Measurements from ENCODE around the gene SETBP1. TPM values are rescaled to one million over a fixed set of nuclear protein-coding genes. Genes with fewer than 3 reads are reported as not detected.
"Not testable (repeated sequence)": the region's sequence is repeated elsewhere in the genome, so short reads cannot be mapped to it uniquely, and the experiment has no call there.

SETBP1 gene
- total RNA-seq, 2 donors from 2014 or later = 9.8 to 16.7 TPM

GRCh38 chr18:44798433-44799048, 117.9 kb downstream of the SETBP1 start:
- DNase-seq (no peak), ATAC-seq (no peak)
- intact Hi-C loops (cut with DNase I) = no loop called here

DNA sequence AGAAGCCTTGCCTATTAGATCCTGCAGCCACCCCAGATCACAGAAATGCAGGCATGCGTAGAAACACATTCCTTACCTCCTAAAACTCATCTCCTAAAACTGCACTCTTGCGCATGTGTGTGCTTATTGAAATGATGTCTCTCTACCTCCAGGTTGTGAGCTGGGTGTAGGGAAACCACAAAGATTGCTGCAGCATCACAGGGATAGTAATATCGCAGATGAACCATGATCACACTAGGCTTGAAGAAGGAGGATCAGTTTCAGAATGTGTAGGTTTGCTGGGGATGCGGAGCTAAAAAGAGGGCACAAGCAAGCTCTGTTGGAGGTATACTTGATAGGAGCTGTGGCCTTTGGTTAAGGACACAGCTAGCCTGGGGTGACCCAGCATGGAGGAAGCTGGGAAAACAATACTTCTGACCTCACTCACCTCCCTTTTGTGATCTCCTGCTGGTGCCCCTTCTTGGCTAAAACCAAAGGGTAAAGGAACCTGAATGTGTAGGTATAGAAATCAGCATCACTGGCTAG, 118.8 kb downstream of the SETBP1 start:
- ATAC-seq (no peak), DNase-seq (no peak)
- intact Hi-C loops (cut with DNase I) = no loop called here

DNA sequence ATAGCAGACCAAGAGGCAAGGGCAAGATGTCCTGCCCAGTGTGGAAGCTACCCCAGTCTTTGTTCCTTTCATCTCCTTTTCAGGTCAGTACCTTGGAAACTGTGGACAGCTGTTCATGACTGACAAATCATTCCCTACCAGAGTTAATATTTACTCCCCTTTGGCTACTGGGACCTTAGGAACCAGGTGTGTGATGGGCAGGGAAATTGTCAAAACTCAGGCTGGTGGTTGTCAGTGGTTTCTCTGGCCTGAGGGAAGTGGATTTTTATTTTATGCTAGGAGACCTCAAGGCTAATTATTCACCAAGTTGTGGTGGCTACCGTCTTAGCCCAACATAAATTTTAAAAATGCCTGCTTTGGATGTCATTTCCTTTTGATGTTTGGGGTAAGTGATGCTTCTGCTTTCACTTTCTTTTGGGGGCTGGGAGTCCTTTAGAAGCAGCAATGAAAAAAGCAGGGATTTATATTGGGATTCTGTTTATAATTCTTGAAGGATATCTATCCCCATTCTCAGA, 119.3 kb downstream of the SETBP1 start:
- no peak for ATAC-seq
- intact Hi-C loops (cut with DNase I) = no loop called here
- no peak for DNase-seq

DNA sequence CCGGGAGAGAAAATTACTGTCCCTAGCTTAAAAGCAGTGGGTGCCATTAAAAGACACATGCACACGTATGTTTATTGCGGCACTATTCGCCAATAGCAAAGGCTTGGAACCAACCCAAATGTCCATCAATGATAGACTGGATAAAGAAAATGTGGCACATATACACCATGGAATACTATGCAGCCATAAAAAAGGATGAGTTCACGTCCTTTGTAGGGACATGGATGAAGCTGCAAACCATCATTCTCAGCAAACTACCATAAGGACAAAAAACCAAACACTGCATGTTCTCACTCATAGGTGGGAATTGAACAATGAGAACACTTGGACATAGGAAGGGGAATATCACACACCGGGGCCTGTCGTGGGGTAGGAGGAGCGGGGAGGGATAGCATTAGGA, 120.1 kb downstream of the SETBP1 start:
- DNase-seq; intact Hi-C loops (cut with DNase I); ATAC-seq: not testable (repeated sequence)

- DNase-seq = no peak
- ATAC-seq = no peak
- intact Hi-C loops (cut with DNase I) = no loop called here
Measured at GRCh38 chr18:44801781-44802180, 121.1 kb downstream of the SETBP1 start.

DNA sequence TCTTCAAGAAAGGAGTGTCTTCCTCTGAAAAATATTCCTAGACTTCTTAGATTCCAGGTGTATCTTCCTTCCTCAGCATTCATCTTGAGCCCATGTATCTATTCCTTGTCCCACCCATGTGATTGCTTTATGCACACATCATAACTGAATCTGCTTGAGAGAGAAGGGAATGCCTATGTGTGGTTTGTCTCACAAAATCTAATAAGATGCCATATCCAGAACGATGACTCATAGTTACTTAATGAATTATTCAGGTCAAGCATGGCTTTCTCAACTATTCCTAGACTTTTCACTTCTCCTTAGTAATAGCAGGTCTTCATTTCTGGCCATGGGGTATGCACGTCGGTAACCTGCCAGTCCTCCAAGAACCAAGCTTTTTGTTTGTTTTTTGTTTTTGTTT, 121.8 kb downstream of the SETBP1 start:
- peak in 1 of 2 donors; percentile 31 for ATAC-seq
- intact Hi-C loops (cut with DNase I) = no loop called here
- DNase-seq = no peak

DNA sequence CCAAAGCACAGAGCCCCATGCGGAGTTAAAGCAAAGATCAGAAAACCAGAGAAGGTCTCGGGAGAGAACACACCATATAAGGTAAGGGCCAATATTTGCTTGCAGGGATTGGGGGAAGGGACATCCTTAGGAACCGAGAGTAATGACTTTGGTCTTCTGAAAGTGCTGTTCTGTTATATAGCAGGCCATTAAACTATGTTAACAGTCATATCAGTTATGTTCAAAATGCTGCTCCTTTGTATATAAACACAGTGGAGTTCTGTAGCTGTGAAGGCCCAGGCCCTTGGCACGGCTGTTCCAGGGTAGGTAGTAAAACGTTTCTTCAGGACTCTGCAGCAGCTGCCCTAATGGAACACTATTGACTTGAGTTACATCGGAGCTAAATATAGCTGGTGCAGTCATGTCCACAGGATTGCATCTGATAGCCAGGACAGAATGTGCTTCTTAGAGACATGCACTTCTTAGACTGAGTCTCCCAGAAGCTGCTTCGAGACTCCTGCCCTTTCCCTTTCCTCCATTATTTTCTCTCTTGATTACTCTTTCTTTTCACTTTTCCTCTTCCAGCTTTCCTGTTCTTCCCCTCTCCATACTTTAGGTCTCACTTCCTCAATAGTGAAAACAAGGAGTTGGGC, 122.4 kb downstream of the SETBP1 start:
- ATAC-seq = peak; percentile 85 to 91

GRCh38 chr18:44804033-44804432, 123.3 kb downstream of the SETBP1 start:
- no peak for ATAC-seq
- intact Hi-C loops (cut with DNase I) = no loop called here
- DNase-seq = no peak

More for the DNA sequence above, 122.4 kb downstream of the SETBP1 start:
- no peak for DNase-seq
- intact Hi-C loops (cut with DNase I) = no loop called here

DNA sequence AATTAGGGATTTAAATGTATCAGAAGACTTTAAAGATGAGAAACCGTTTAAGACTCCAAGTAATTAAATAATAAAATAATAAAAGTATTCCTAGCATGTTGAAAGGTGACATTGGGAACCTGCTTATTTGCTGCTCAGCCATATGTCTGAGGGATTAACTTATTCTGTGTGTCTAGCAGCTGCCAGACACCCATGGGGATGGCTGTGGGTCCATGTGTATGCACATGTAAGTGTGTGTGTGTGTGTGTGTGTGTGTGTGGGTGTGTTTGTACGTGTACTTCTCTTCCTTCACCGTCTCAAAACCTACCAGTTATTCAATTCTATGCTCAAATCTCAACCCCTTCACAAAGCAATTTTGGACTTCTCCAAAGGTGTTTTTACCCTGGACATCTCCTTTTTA, 124.5 kb downstream of the SETBP1 start:
- intact Hi-C loops (cut with DNase I) = no loop called here
- DNase-seq (no peak), ATAC-seq (no peak)

GRCh38 chr18:44805643-44806042, 125.0 kb downstream of the SETBP1 start:
- no peak for DNase-seq
- ATAC-seq = no peak
- intact Hi-C loops (cut with DNase I) = no loop called here

DNA sequence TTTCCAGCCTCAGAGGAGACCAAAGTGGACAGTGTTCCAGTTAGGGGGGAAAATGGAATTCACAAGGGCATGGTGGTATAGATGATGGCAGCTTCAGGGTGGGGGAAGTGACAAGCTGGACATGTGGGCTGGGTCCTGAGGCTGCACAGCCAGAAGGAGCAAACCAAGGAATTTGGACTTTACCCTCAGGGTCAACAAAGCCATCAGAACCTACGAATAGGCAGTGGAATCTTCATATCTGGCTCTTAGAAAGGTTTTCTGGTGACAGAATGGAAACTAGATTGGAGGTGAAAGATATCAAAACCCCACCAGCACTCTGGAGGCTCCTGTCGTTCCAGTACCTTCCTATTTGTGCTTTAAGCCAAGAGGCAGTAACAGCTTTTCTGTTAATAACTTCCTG, 127.1 kb downstream of the SETBP1 start:
- ATAC-seq (no peak), DNase-seq (no peak)
- intact Hi-C loops (cut with DNase I) = no loop called here

- intact Hi-C loops (cut with DNase I) = no loop called here
- ATAC-seq = no peak
- DNase-seq = no peak
Measured at GRCh38 chr18:44811572-44812125, 131.0 kb downstream of the SETBP1 start.

GRCh38 chr18:44812426-44812825, 131.7 kb downstream of the SETBP1 start:
- intact Hi-C loops (cut with DNase I) = no loop called here
- ATAC-seq (no peak), DNase-seq (no peak)

- ATAC-seq = no peak
- intact Hi-C loops (cut with DNase I) = no loop called here
- no peak for DNase-seq
Measured at GRCh38 chr18:44813586-44813985, 132.9 kb downstream of the SETBP1 start.

GRCh38 chr18:44815108-44815507, 134.4 kb downstream of the SETBP1 start:
- intact Hi-C loops (cut with DNase I) = no loop called here
- ATAC-seq (no peak), DNase-seq (no peak)

DNA sequence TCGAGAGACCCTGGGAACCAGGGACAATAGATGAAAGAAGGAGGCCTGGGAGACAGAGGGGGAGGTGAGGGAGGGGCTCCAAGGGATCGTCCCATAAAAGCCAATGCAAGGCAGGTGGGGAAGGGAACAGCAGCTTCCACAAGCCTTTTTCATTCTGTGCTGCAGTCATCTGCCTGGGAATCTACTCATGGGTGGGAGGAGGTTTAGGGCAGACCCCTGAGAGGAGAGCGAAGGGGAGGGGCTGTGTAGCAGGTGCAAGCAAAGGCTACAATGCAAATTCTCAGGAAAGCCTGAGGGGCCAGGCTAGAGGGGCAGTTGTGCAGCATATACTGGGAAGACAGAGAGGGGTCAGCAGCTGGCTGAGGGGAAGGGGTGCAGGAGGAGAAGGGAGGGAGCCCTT, 135.4 kb downstream of the SETBP1 start:
- no peak for ATAC-seq
- intact Hi-C loops (cut with DNase I) = no loop called here

DNA sequence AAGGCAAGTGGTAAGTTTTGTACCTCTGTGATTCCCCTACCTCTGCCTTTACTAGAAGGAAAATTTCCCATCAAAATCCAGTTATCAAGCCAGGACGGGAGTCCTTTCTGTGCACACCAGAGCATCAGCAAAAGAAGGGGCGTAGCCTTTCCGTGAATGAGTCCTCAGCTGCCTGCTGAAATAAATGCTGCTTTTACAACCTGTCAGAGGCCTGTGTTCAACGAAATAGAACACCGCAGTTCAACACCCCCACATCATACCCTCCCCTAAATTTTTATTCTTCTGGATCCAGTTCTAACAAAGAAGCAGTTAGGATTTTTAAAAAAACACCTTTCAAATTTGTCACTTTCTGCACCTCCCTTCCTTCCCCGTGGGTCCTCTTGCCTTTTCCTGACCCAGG, 135.8 kb downstream of the SETBP1 start:
- intact Hi-C loops (cut with DNase I) = no loop called here
- no peak for ATAC-seq
- DNase-seq = no peak

More for the DNA sequence above, 135.4 kb downstream of the SETBP1 start:
- DNase-seq = no peak

DNA sequence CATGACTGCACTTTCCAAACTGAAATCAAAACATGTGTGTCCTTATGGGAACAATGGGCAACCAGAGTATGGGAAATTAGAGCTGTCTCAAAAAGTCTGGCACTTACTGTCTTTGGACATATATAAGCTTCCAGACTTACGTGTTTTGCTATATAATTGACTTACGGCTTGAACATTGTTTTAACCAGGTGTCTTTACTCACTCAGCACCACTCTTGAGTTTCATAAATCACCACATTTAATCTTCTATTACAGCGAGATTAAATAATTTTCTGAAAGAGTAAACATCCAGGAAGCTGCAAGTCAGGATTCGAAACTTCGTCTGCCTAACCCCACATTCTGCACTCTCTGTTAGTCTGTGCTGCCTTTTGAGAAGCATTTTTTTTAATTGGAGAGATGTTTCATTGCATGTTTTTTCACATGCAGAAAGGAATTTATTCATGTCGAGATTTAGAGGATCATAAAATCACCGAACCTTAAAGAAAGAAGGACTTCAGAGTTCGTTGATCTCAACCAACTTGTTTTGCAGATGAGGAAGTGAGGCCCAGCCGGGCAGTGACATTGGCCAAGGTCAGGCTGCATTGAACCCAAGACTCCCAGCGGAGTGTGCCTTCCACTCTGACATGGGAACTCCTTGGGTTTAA, 137.3 kb downstream of the SETBP1 start:
- ATAC-seq (no peak), DNase-seq (no peak)
- intact Hi-C loops (cut with DNase I) = no loop called here

- DNase-seq (no peak), ATAC-seq (no peak)
- intact Hi-C loops (cut with DNase I) = no loop called here
Measured at GRCh38 chr18:44818668-44819403, 138.1 kb downstream of the SETBP1 start.

Data from left cardiac atrium (tissue), 4 donors.